ENCODE data around the gene CIITA.

Gene CIITA

GRCh38 chr16:10879681-10880589 lies 2.9 kb downstream of the CIITA start:
- DNase-seq, result no peak

- no peak for DNase-seq
Measured at GRCh38 chr16:10880594-10881452, 3.8 kb downstream of the CIITA start.

GRCh38 chr16:10881479-10882030 lies 4.6 kb downstream of the CIITA start:
- no peak for DNase-seq

GRCh38 chr16:10883004-10883403 lies 6.0 kb downstream of the CIITA start:
- DNase-seq, result no peak

- no peak for DNase-seq
Measured at GRCh38 chr16:10885246-10885645, 8.2 kb downstream of the CIITA start.

GRCh38 chr16:10888320-10888937 lies 11.4 kb downstream of the CIITA start:
- no peak for DNase-seq

- DNase-seq, result no peak
Measured at GRCh38 chr16:10889855-10890254, 12.9 kb downstream of the CIITA start.

GRCh38 chr16:10892782-10893318 lies 15.8 kb downstream of the CIITA start:
- no peak for DNase-seq

GRCh38 chr16:10895053-10895946 lies 18.3 kb downstream of the CIITA start:
- peak; percentile 32 to 54 for DNase-seq

- DNase-seq, result no peak
Measured at GRCh38 chr16:10896165-10896564, 19.2 kb downstream of the CIITA start.

GRCh38 chr16:10896723-10897122 lies 19.7 kb downstream of the CIITA start:
- no peak for DNase-seq

GRCh38 chr16:10897134-10897533 lies 20.1 kb downstream of the CIITA start:
- DNase-seq, result no peak

- no peak for DNase-seq
Measured at GRCh38 chr16:10902999-10903398, 26.0 kb downstream of the CIITA start.

- DNase-seq, result no peak
Measured at GRCh38 chr16:10906482-10906881, 29.5 kb downstream of the CIITA start.

- DNase-seq, result no peak
Measured at GRCh38 chr16:10906914-10907756, 30.1 kb downstream of the CIITA start.

- DNase-seq, result no peak
Measured at GRCh38 chr16:10907757-10908045, 30.7 kb downstream of the CIITA start.

- no peak for DNase-seq
Measured at GRCh38 chr16:10911267-10911666, 34.3 kb downstream of the CIITA start.

- DNase-seq, result no peak
Measured at GRCh38 chr16:10916534-10916933, 39.5 kb downstream of the CIITA start.

- peak; percentile 89 to 92 for DNase-seq
Measured at GRCh38 chr16:10918294-10919002, 41.4 kb downstream of the CIITA start.

GRCh38 chr16:10919003-10919351 lies 42.0 kb downstream of the CIITA start:
- DNase-seq, result no peak

Data from stimulated activated CD4-positive, alpha-beta T cell treated with anti-CD3 and anti-CD28 coated beads, Interleukin-2, amount 100 ng/mL, for 24 hours (primary cell).